HG03060 (cell line): ENCODE data around the gene LPO.

ENCODE experiments used
- ATAC-seq: cut with Tn5 transposase; IDR thresholded peaks from one replicate; pipeline ENCODE4 v1.9.1; 2021; ENCODE audit warnings: low read depth, moderate number of reproducible peaks; ENCODE audit not compliant: unreplicated experiment

The LPO gene

GRCh38 chr17:58238147-58238634, at the start of gene LPO:
LPO (plus strand) TSS chr17:58238584; CDS start chr17:58242980, 4,396 bp downstream.
- no peak for ATAC-seq

- ATAC-seq = no peak
Observed at GRCh38 chr17:58189436-58190146, 48.8 kb upstream of the LPO start.

GRCh38 chr17:58191241-58191896, 47.0 kb upstream of the LPO start:
- ATAC-seq = no peak

DNA sequence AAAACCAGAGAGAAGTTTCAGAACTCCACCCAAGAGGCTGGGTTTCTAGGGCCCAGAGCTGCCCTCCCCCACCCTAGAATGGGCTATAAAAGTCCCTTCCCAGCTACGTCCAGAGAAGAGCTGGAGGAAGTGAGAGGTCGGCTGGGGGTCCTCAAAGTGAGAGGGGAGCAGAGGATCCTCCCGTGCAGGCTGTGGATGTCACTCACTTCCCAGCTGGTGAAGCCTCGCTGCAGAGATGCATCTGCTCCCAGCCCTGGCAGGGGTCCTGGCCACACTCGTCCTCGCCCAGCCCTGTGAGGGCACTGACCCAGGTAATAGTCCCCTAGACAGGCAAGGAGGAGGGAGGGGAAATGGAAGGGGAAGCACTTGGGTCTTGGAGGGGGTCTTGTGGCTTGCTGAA, 45.8 kb upstream of the LPO start, which contains the start of gene EPX:
Gene EPX (plus strand): TSS at position 115 of the 400 bp plus-strand sequence. CDS start 121 bp downstream, at position 236.
- no peak for ATAC-seq

DNA sequence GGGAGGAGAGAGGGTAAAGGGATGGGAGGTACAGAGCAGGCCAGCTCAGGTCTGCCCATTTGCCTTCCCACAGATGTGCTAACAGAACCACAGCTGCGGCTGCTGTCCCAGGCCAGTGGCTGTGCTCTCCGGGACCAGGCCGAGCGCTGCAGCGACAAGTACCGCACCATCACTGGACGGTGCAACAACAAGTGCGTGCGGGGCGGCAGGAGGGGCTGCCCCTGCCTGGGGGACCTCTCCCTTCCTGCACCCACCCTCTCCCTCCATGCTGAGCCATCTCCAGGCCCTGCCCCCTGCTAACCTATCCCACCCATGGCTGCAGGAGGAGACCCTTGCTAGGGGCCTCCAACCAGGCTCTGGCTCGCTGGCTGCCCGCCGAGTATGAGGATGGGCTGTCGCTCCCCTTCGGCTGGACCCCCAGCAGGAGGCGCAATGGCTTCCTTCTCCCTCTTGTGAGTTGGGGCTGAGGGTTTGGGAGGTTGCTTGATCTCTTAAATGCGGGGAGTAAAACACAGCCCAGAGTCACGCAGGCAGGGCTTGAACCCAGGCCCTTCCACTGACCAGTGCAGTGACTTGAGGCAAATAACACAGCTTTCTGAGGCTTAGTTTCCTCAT, 44.6 kb upstream of the LPO start:
- ATAC-seq = no peak

DNA sequence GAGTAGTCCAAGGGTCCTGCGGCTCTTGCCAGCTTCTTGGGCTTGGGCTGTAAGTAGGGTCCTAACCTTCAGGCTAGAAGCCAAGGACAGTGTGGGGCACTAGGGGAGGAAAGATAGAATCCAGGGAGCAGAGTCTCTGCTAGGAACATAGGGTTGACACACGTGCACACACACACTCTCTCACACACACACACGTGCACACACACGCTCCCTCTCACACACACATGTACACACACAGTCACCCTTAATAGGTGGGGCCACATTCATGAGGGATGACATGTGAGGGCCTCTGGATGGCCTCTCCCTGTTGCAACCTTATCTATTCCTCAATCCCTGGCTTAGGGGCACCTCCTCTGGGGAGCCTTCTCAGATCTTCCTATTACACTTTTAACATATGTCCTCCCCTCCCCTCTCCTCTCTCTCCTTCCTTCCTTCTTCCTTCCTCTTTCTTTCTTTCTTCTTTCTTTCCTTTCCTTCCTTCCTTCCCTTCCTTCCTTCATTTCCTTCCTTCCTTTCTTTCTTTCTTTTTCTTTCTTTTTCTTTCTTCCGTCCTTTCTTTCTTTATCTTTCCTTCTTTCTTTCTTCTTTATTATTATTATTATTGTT, 42.8 kb upstream of the LPO start:
- ATAC-seq = no peak

GRCh38 chr17:58196610-58197009, 41.8 kb upstream of the LPO start:
- no peak for ATAC-seq

DNA sequence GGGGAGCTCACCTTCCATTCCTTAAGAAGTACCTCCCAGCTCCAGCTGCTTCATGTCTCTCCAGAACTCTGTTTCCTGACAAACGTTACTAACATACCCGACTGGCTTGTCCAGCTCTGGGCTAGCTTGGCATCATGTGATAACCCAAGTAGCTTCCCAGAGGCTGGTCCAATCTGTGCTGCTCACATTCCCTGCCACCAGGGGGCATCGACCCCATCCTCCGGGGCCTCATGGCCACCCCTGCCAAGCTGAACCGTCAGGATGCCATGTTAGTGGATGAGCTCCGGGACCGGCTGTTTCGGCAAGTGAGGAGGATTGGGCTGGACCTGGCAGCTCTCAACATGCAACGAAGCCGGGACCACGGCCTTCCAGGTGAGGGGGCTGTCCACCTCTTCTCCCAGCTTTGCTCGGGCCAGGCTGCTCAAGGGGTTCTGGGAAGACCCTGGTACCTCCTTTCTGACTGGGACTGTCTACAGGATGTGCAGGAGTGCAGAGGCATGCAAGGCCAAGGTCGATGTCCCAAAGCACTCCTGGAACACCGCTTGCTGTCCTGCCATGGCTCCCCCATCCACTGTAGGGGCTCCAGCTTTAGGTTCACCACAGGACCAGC, 38.3 kb upstream of the LPO start:
- ATAC-seq = no peak

DNA sequence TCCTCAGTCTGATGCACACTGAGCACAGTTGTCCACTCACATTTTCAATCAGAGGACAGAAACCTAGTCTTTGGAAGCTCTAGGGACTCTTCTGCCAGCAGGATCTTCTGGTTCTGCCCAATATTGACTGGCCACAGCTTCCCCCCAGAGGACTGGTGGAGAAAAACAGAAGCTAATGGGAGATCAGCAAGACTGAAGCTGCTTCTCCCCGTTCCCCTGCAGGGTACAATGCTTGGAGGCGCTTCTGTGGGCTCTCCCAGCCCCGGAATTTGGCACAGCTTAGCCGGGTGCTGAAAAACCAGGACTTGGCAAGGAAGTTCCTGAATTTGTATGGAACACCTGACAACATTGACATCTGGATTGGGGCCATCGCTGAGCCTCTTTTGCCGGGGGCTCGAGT, 35.5 kb upstream of the LPO start:
- no peak for ATAC-seq

GRCh38 chr17:58204796-58205195, 33.6 kb upstream of the LPO start:
- ATAC-seq = no peak

GRCh38 chr17:58205936-58206335, 32.4 kb upstream of the LPO start:
- ATAC-seq = no peak

- no peak for ATAC-seq
Observed at GRCh38 chr17:58207451-58207850, 30.9 kb upstream of the LPO start.

GRCh38 chr17:58208344-58208743, 30.0 kb upstream of the LPO start:
- ATAC-seq = no peak

GRCh38 chr17:58210922-58211321, 27.5 kb upstream of the LPO start:
- no peak for ATAC-seq

DNA sequence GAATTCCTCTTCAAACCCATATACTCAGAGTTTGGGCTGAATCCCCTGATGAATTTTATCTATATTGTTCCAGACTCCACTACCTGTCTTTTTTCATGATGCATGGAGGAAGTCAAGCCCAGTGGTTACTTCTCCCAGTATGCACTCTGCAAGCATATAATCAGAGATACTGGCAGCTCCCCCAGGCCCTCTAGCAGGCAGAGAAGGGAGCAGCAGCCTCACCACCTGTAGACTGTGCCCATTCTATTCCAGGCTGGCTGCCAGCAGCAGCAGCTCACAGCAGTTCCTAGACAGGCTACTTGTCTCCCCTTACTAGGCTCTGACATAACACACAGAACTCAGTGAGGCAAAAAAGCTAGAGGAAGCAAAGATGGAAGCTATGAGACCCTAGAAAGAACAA, 22.7 kb upstream of the LPO start:
- no peak for ATAC-seq

DNA sequence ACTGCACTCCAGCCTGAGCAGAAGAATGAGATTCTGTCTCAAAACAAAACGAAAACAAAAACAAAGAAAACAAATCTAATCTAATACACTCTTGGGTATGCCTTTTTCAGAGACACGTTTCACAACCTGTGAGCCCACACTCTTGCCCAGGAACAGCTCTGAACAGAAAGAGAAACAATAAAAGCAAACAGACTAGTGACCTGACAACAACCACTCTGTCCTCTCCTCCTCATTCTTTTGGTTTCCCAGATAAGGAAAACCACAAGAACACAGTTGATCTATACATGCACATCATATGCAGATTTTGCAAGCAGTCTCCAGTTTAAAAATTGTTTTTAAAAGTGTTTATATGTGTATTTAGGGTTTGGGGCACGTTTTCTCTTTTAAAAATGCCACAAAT, 20.6 kb upstream of the LPO start:
- ATAC-seq = no peak

GRCh38 chr17:58219007-58219788, 19.2 kb upstream of the LPO start, which contains the start of gene MKS1:
MKS1 (minus strand) TSS chr17:58219255; CDS start chr17:58219230, 25 bp downstream.
- peak; percentile 81 for ATAC-seq

- no peak for ATAC-seq
Observed at GRCh38 chr17:58219789-58220183, 18.6 kb upstream of the LPO start.

GRCh38 chr17:58224315-58224714, 14.1 kb upstream of the LPO start:
- no peak for ATAC-seq

DNA sequence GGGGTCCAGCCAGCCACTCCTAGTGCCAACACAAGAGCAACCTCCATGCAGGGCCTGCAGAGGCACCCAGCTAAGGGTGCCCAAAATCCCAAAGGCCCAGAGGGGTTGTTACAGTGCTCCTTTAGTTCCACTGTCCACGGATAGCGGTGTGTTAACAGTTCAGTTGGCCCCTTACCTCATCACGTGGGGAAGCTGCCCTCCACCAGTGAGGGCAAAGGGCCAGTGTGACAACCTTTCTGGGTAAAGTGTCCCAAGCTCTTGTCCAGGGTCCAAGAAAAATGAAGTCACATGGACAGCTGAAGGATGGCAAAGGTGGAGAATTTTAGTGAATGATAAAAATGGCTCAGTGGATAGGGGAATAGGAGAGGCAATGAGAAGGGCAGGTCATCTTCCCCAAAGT, 10.7 kb upstream of the LPO start:
- ATAC-seq = no peak
